Measurements from ENCODE around the gene CDC25A.

Gene CDC25A

GRCh38 chr3:48142316-48142870 lies 45.8 kb downstream of the CDC25A start:
- in situ Hi-C loops (cut with MboI; ENCODE audit: low sequenced_read_pairs): no loop called here

- in situ Hi-C loops (cut with MboI; ENCODE audit: low sequenced_read_pairs): no loop called here
Observed at GRCh38 chr3:48141604-48142137, 46.5 kb downstream of the CDC25A start.

- in situ Hi-C loops (cut with MboI; ENCODE audit: low sequenced_read_pairs): no loop called here
Observed at GRCh38 chr3:48140936-48141603, 47.1 kb downstream of the CDC25A start.

- in situ Hi-C loops (cut with MboI; ENCODE audit: low sequenced_read_pairs): no loop called here
Observed at GRCh38 chr3:48140336-48140757, 47.9 kb downstream of the CDC25A start.

- in situ Hi-C loops (cut with MboI; ENCODE audit: low sequenced_read_pairs): no loop called here
Observed at GRCh38 chr3:48137425-48137999, 50.7 kb downstream of the CDC25A start.

- in situ Hi-C loops (cut with MboI; ENCODE audit: low sequenced_read_pairs): no loop called here
Observed at GRCh38 chr3:48135552-48136495, 52.4 kb downstream of the CDC25A start.

GRCh38 chr3:48130321-48130904 lies 57.8 kb downstream of the CDC25A start:
- in situ Hi-C loops (cut with MboI; ENCODE audit: low sequenced_read_pairs): no loop called here

- in situ Hi-C loops (cut with MboI; ENCODE audit: low sequenced_read_pairs): no loop called here
Observed at GRCh38 chr3:48129921-48130320, 58.3 kb downstream of the CDC25A start.

- in situ Hi-C loops (cut with MboI; ENCODE audit: low sequenced_read_pairs): no loop called here
Observed at GRCh38 chr3:48128774-48129173, 59.4 kb downstream of the CDC25A start.

GRCh38 chr3:48125886-48126622 lies 62.2 kb downstream of the CDC25A start:
- in situ Hi-C loops (cut with MboI; ENCODE audit: low sequenced_read_pairs): no loop called here

GRCh38 chr3:48125013-48125705 lies 63.1 kb downstream of the CDC25A start:
- in situ Hi-C loops (cut with MboI; ENCODE audit: low sequenced_read_pairs): no loop called here

- in situ Hi-C loops (cut with MboI; ENCODE audit: low sequenced_read_pairs): no loop called here
Observed at GRCh38 chr3:48123346-48123745, 64.9 kb downstream of the CDC25A start.

GRCh38 chr3:48122504-48122903 lies 65.7 kb downstream of the CDC25A start:
- in situ Hi-C loops (cut with MboI; ENCODE audit: low sequenced_read_pairs): no loop called here

- in situ Hi-C loops (cut with MboI; ENCODE audit: low sequenced_read_pairs): no loop called here
Observed at GRCh38 chr3:48120223-48120622, 68.0 kb downstream of the CDC25A start.

GRCh38 chr3:48119505-48120193 lies 68.6 kb downstream of the CDC25A start:
- in situ Hi-C loops (cut with MboI; ENCODE audit: low sequenced_read_pairs): no loop called here

- in situ Hi-C loops (cut with MboI; ENCODE audit: low sequenced_read_pairs): no loop called here
Observed at GRCh38 chr3:48118928-48119327, 69.3 kb downstream of the CDC25A start.

GRCh38 chr3:48118322-48118721 lies 69.9 kb downstream of the CDC25A start:
- in situ Hi-C loops (cut with MboI; ENCODE audit: low sequenced_read_pairs): no loop called here

- in situ Hi-C loops (cut with MboI; ENCODE audit: low sequenced_read_pairs): no loop called here
Observed at GRCh38 chr3:48112813-48113212, 75.4 kb downstream of the CDC25A start.

Data from HL-60/S4 treated with phorbol 12-myristate 13-acetate at 8.2 ng/mL for 4 days and 3 days (cell line).